Putamen (tissue), 1 donor: ENCODE measurements around the gene COL15A1.

Experiments
- DNase-seq: peaks from one replicate; pipeline ENCODE4 v3.0.0-alpha.2; 2016; ENCODE audit warnings: low spot score

COL15A1 gene

GRCh38 chr9:98972716-98973115 is 29.0 kb downstream of the COL15A1 start:
- DNase-seq: no peak

- DNase-seq: no peak
These were observed 29.5 kb downstream of the COL15A1 start for GRCh38 chr9:98973171-98973570.

GRCh38 chr9:98973576-98973975 is 29.9 kb downstream of the COL15A1 start:
- DNase-seq: no peak

GRCh38 chr9:98974106-98974505 is 30.4 kb downstream of the COL15A1 start:
- DNase-seq: no peak

GRCh38 chr9:98974554-98974953 is 30.8 kb downstream of the COL15A1 start:
- no peak for DNase-seq

GRCh38 chr9:98974994-98975712 is 31.4 kb downstream of the COL15A1 start:
- peak; percentile 61 for DNase-seq

GRCh38 chr9:98975838-98976237 is 32.1 kb downstream of the COL15A1 start:
- no peak for DNase-seq

GRCh38 chr9:98977246-98977714 is 33.6 kb downstream of the COL15A1 start:
- DNase-seq: no peak

GRCh38 chr9:98977813-98978212 is 34.1 kb downstream of the COL15A1 start:
- DNase-seq: no peak

- DNase-seq: no peak
These were observed 34.5 kb downstream of the COL15A1 start for GRCh38 chr9:98978231-98978681.

GRCh38 chr9:98980291-98980690 is 36.6 kb downstream of the COL15A1 start:
- DNase-seq: no peak

- DNase-seq: no peak
These were observed 39.9 kb downstream of the COL15A1 start for GRCh38 chr9:98983295-98984268.

GRCh38 chr9:98985596-98985995 is 41.9 kb downstream of the COL15A1 start:
- DNase-seq: no peak

GRCh38 chr9:98986866-98987651 is 43.4 kb downstream of the COL15A1 start:
- DNase-seq: no peak

- no peak for DNase-seq
These were observed 45.6 kb downstream of the COL15A1 start for GRCh38 chr9:98989036-98990000.

- DNase-seq: no peak
These were observed 46.6 kb downstream of the COL15A1 start for GRCh38 chr9:98990181-98990870.

- no peak for DNase-seq
These were observed 48.6 kb downstream of the COL15A1 start for GRCh38 chr9:98992107-98992884.

GRCh38 chr9:98992885-98993569 is 49.3 kb downstream of the COL15A1 start:
- no peak for DNase-seq

- DNase-seq: no peak
These were observed 49.9 kb downstream of the COL15A1 start for GRCh38 chr9:98993570-98993945.
